ENCODE data around the gene CCNO. TPM values are rescaled to one million over a fixed set of nuclear protein-coding genes. Genes with fewer than 3 reads are reported as not detected.

Gene CCNO
- total RNA-seq, 1 donor from 2014 or later = 0.43 TPM

- DNase-seq (ENCODE audit: low read depth) = no peak
- H3K4me2 ChIP-seq (ENCODE audit: low read length) = no peak overlapping the region
- Mint-ChIP-seq H3K36me3 (ENCODE audit: low read depth, unreplicated experiment) (no peaks in the 10 kb centered on the region), H3K4me3 (ENCODE audit: unreplicated experiment) (no peak overlapping the region), H3K27me3 (ENCODE audit: low read depth, unreplicated experiment) (peaks cover 64% of the 10 kb centered on the region), H3K27ac (ENCODE audit: unreplicated experiment) (no peak overlapping the region), H3K9me3 (ENCODE audit: unreplicated experiment) (peaks cover 10% of the 10 kb centered on the region), H3K4me1 (ENCODE audit: low read depth, unreplicated experiment) (peaks cover 4% of the 10 kb centered on the region)
- peaks cover 75% of the 10 kb centered on the region for H3K27me3 ChIP-seq (ENCODE audit: insufficient read depth, low read length)
- peaks cover 14% of the 10 kb centered on the region for H3K4me1 ChIP-seq (ENCODE audit: insufficient read depth, low read length)
- H3K79me2 ChIP-seq (ENCODE audit: insufficient read depth, low read length) = no peaks in the 10 kb centered on the region
- no peak overlapping the region for H3K27ac ChIP-seq (ENCODE audit: low read depth, low read length)
- H2AFZ ChIP-seq (ENCODE audit: low read depth, low read length) = no peak overlapping the region
- H3K36me3 ChIP-seq (ENCODE audit: insufficient read depth, low read length) = no peaks in the 10 kb centered on the region
- no peak overlapping the region for H3K4me3 ChIP-seq (ENCODE audit: insufficient read depth, low read depth, low read length)
- no peak overlapping the region for H3K9ac ChIP-seq (ENCODE audit: low read length)
- no peak for TF ChIP-seq CTCF (IDR thresholded peaks at IDR 0.05; ENCODE audit: insufficient read depth, low read depth, low read length)
- no peak for TF ChIP-seq EZH2 (IDR thresholded peaks at IDR 0.05; ENCODE audit: insufficient read depth, low read length)
- FAIRE-seq = no peak
- peaks cover 2% of the 10 kb centered on the region for H3K9me3 ChIP-seq (ENCODE audit: insufficient read depth, low read depth, low read length)
- H4K20me1 ChIP-seq (ENCODE audit: insufficient read depth, low read length) = no peaks in the 10 kb centered on the region
Observed at GRCh38 chr5:55219770-55220169, 13.6 kb downstream of the CCNO start.

- H3K9me3 Mint-ChIP-seq (ENCODE audit: unreplicated experiment) = peaks cover 10% of the 10 kb centered on the region
- no peak overlapping the region for H3K4me3 Mint-ChIP-seq (ENCODE audit: unreplicated experiment)
- Histone ChIP-seq H3K36me3 (ENCODE audit: insufficient read depth, low read length) (no peaks in the 10 kb centered on the region), H3K4me3 (ENCODE audit: insufficient read depth, low read depth, low read length) (no peak overlapping the region), H3K4me1 (ENCODE audit: insufficient read depth, low read length) (peaks cover 14% of the 10 kb centered on the region), H3K79me2 (ENCODE audit: insufficient read depth, low read length) (no peaks in the 10 kb centered on the region), H4K20me1 (ENCODE audit: insufficient read depth, low read length) (no peaks in the 10 kb centered on the region), H3K9me3 (ENCODE audit: insufficient read depth, low read depth, low read length) (peaks cover 2% of the 10 kb centered on the region), H3K9ac (ENCODE audit: low read length) (no peak overlapping the region), H2AFZ (ENCODE audit: low read depth, low read length) (no peak overlapping the region), H3K27ac (ENCODE audit: low read depth, low read length) (no peak overlapping the region), H3K27me3 (ENCODE audit: insufficient read depth, low read length) (peaks cover 70% of the 10 kb centered on the region), H3K4me2 (ENCODE audit: low read length) (no peak overlapping the region)
- FAIRE-seq = no peak
- H3K27ac Mint-ChIP-seq (ENCODE audit: unreplicated experiment) = no peak overlapping the region
- H3K4me1 Mint-ChIP-seq (ENCODE audit: low read depth, unreplicated experiment) = peaks cover 4% of the 10 kb centered on the region
- TF ChIP-seq CTCF (IDR thresholded peaks at IDR 0.05; ENCODE audit: insufficient read depth, low read depth, low read length) (no peak), EZH2 (IDR thresholded peaks at IDR 0.05; ENCODE audit: insufficient read depth, low read length) (no peak)
- peaks cover 56% of the 10 kb centered on the region for H3K27me3 Mint-ChIP-seq (ENCODE audit: low read depth, unreplicated experiment)
- DNase-seq (ENCODE audit: low read depth) = no peak
- no peaks in the 10 kb centered on the region for H3K36me3 Mint-ChIP-seq (ENCODE audit: low read depth, unreplicated experiment)
Observed at GRCh38 chr5:55218967-55219366, 14.4 kb downstream of the CCNO start.

GRCh38 chr5:55211184-55211874, 22.1 kb downstream of the CCNO start:
- Histone ChIP-seq H3K27me3 (ENCODE audit: insufficient read depth, low read length) (peaks cover 14% of the 10 kb centered on the region), H3K4me3 (ENCODE audit: insufficient read depth, low read depth, low read length) (no peak overlapping the region), H3K27ac (ENCODE audit: low read depth, low read length) (no peak overlapping the region), H2AFZ (ENCODE audit: low read depth, low read length) (no peak overlapping the region), H3K9me3 (ENCODE audit: insufficient read depth, low read depth, low read length) (no peaks in the 10 kb centered on the region), H3K79me2 (ENCODE audit: insufficient read depth, low read length) (no peaks in the 10 kb centered on the region), H4K20me1 (ENCODE audit: insufficient read depth, low read length) (no peaks in the 10 kb centered on the region), H3K4me1 (ENCODE audit: insufficient read depth, low read length) (no peaks in the 10 kb centered on the region), H3K4me2 (ENCODE audit: low read length) (no peak overlapping the region), H3K9ac (ENCODE audit: low read length) (no peak overlapping the region), H3K36me3 (ENCODE audit: insufficient read depth, low read length) (no peaks in the 10 kb centered on the region)
- FAIRE-seq = no peak
- TF ChIP-seq CTCF (IDR thresholded peaks at IDR 0.05; ENCODE audit: insufficient read depth, low read depth, low read length) (no peak), EZH2 (IDR thresholded peaks at IDR 0.05; ENCODE audit: insufficient read depth, low read length) (no peak)
- no peaks in the 10 kb centered on the region for H3K36me3 Mint-ChIP-seq (ENCODE audit: low read depth, unreplicated experiment)
- no peak overlapping the region for H3K4me3 Mint-ChIP-seq (ENCODE audit: unreplicated experiment)
- DNase-seq (ENCODE audit: low read depth) = no peak
- no peak overlapping the region for H3K27ac Mint-ChIP-seq (ENCODE audit: unreplicated experiment)
- H3K4me1 Mint-ChIP-seq (ENCODE audit: low read depth, unreplicated experiment) = no peaks in the 10 kb centered on the region
- H3K9me3 Mint-ChIP-seq (ENCODE audit: unreplicated experiment) = peaks cover 2% of the 10 kb centered on the region
- H3K27me3 Mint-ChIP-seq (ENCODE audit: low read depth, unreplicated experiment) = peaks cover 16% of the 10 kb centered on the region

Measured in astrocyte (in vitro differentiated cells and primary cell).